Esophagus squamous epithelium (tissue), 4 donors: ENCODE measurements around the gene NSG2.

Source experiments
- CTCF ChIP-seq, 6 experiments: fragments of 450-650 bp in 4 of 6; fragments of 200-600 bp in 2 of 6; sonication (generic) in 2 of 6; IDR thresholded peaks; one replicate each; pipeline ENCODE4 v1.5.1; 2016 to 2019; ENCODE audit warnings: antibody characterized with exemption in 6 of 6, mild to moderate bottlenecking in 4 of 6, moderate library complexity in 4 of 6
- POLR2A ChIP-seq, 4 donors: fragments of 450-650 bp; IDR thresholded peaks; one replicate each; pipeline ENCODE4 v1.6.1; 2017; ENCODE audit warnings: antibody characterized with exemption in 4 of 4, mild to moderate bottlenecking in 4 of 4, moderate library complexity in 3 of 4

GRCh38 chr5:174090129-174090528 is 44.6 kb downstream of the NSG2 start:
- TF ChIP-seq CTCF (IDR thresholded peaks at IDR 0.05) (no peak), POLR2A (IDR thresholded peaks at IDR 0.05) (no peak)
